Neural cell (in vitro differentiated cells): ENCODE results near the gene AKAP3. TPM values are rescaled to one million over a fixed set of nuclear protein-coding genes. Genes with fewer than 3 reads are reported as not detected.

Source experiments
- H2AFZ ChIP-seq: fragments of 200-600, 300-800 bp; sonication (generic), shearing (Covaris generic); 2 replicates; pipeline ENCODE4 v1.6.0; 2014; ENCODE audit warnings: low read depth, mild to moderate bottlenecking, antibody characterized with exemption, low read length, moderate library complexity
- H3F3A ChIP-seq: fragments of 200-600 bp; shearing (Covaris generic); 2 replicates; pipeline ENCODE4 v1.6.1; 2016; ENCODE audit warnings: mild to moderate bottlenecking, moderate library complexity, mixed read lengths, antibody characterized with exemption, low read length; ENCODE audit not compliant: insufficient read depth, poor library complexity, severe bottlenecking
- H3K27ac ChIP-seq: fragments of 200-600, 300-800 bp; sonication (generic), shearing (Covaris generic); 2 replicates; pipeline ENCODE4 v1.5.1; 2014; ENCODE audit warnings: mild to moderate bottlenecking, low read length, moderate library complexity
- H3K27me3 ChIP-seq: fragments of 300-800, 200-600 bp; sonication (generic), shearing (Covaris generic); 2 replicates; pipeline ENCODE4 v1.6.0; 2014; ENCODE audit warnings: mild to moderate bottlenecking, low read depth, low read length, moderate library complexity; ENCODE audit not compliant: insufficient read depth
- H3K36me3 ChIP-seq: fragments of 300-800, 200-600 bp; sonication (generic), shearing (Covaris generic); 2 replicates; pipeline ENCODE4 v1.5.1; 2014; ENCODE audit warnings: mild to moderate bottlenecking, antibody characterized with exemption, low read length, moderate library complexity; ENCODE audit not compliant: insufficient read depth
- H3K4me2 ChIP-seq: fragments of 300-800, 200-600 bp; sonication (generic), shearing (Covaris generic); 2 replicates; pipeline ENCODE4 v1.6.0; 2014; ENCODE audit warnings: mild to moderate bottlenecking, low read length
- H3K4me3 ChIP-seq: fragments of 300-800, 200-600 bp; sonication (generic), shearing (Covaris generic); 2 replicates; pipeline ENCODE4 v1.5.1; 2014; ENCODE audit warnings: mild to moderate bottlenecking, low read length, moderate library complexity
- H3K79me2 ChIP-seq: fragments of 200-600 bp; shearing (Covaris generic); replicated peaks from 2 replicates; pipeline ENCODE4 v1.6.0; 2014; ENCODE audit warnings: mild to moderate bottlenecking, low read length, moderate library complexity; ENCODE audit not compliant: insufficient read depth
- H3K9ac ChIP-seq: fragments of 300-800, 200-600 bp; sonication (generic), shearing (Covaris generic); 2 replicates; pipeline ENCODE4 v1.6.1; 2016; ENCODE audit warnings: mild to moderate bottlenecking, low read length, mixed read lengths
- H3K9me2 ChIP-seq: fragments of 200-600 bp; shearing (Covaris generic); 2 replicates; pipeline ENCODE4 v1.6.1; 2016; ENCODE audit warnings: mild to moderate bottlenecking, low read length, mixed read lengths; ENCODE audit not compliant: insufficient read depth
- H3K9me3 ChIP-seq: fragments of 200-600, 300-800 bp; sonication (generic), shearing (Covaris generic); 2 replicates; pipeline ENCODE4 v1.6.1; 2016; ENCODE audit warnings: mild to moderate bottlenecking, mixed run types, low read length, moderate library complexity, mixed read lengths
- H4K20me1 ChIP-seq: fragments of 200-600 bp; shearing (Covaris generic); 2 replicates; pipeline ENCODE4 v1.6.1; 2016; ENCODE audit warnings: mild to moderate bottlenecking, mixed run types; ENCODE audit not compliant: insufficient read depth
- EP300 ChIP-seq: fragments of 450-650 bp; conservative IDR thresholded peaks from 2 replicates; pipeline ENCODE4 v1.6.1; 2014; ENCODE audit warnings: antibody characterized with exemption, mild to moderate bottlenecking, moderate library complexity; ENCODE audit not compliant: poor library complexity, severe bottlenecking
- EZH2 ChIP-seq: fragments of 200-600, 300-800 bp; shearing (Covaris generic), sonication (generic); IDR thresholded peaks from 2 replicates; pipeline ENCODE4 v1.6.1; 2014; ENCODE audit warnings: antibody characterized with exemption, low read length, borderline replicate concordance, mild to moderate bottlenecking; ENCODE audit not compliant: insufficient read depth, poor library complexity, severe bottlenecking
- MXI1 ChIP-seq: fragments of 450-650 bp; conservative IDR thresholded peaks from 2 replicates; pipeline ENCODE4 v1.6.1; 2014; ENCODE audit warnings: antibody characterized with exemption, mild to moderate bottlenecking; ENCODE audit not compliant: poor library complexity, severe bottlenecking
- POLR2AphosphoS5 ChIP-seq: IDR thresholded peaks from 2 replicates; pipeline ENCODE4 v1.6.1; 2012
- RAD21 ChIP-seq: fragments of 450-650 bp; conservative IDR thresholded peaks from 2 replicates; pipeline ENCODE4 v1.6.1; 2014; ENCODE audit warnings: antibody characterized with exemption, mild to moderate bottlenecking, moderate library complexity
- SMC3 ChIP-seq: fragments of 450-650 bp; conservative IDR thresholded peaks from 2 replicates; pipeline ENCODE4 v1.6.1; 2014; ENCODE audit warnings: antibody characterized with exemption, mild to moderate bottlenecking, moderate library complexity; ENCODE audit not compliant: poor library complexity
- TAF1 ChIP-seq: IDR thresholded peaks from 2 replicates; pipeline ENCODE4 v1.6.1; 2012; ENCODE audit warnings: low read depth
- polyA plus RNA-seq: library from polyadenylated mRNA; depleted of rRNA; stranded (reverse); fragments of >200 nt; gene quantifications from 2 replicates; pipeline ENCODE4 v1.2.3, GENCODE V29; 2014
- TF ChIP-seq, protein P1 (sequence below): IDR thresholded peaks from 2 replicates; pipeline ENCODE4 v1.6.1; 2012; ENCODE audit warnings: borderline replicate concordance
- TF ChIP-seq, protein P2 (sequence below): fragments of 450-650 bp; IDR thresholded peaks from 2 replicates; pipeline ENCODE4 v1.5.1; 2014; ENCODE audit warnings: antibody characterized with exemption, mild to moderate bottlenecking, moderate library complexity; ENCODE audit not compliant: poor library complexity, severe bottlenecking

The AKAP3 gene
- polyA plus RNA-seq, 1 donor from 2014 or later = 0.46 TPM

DNA sequence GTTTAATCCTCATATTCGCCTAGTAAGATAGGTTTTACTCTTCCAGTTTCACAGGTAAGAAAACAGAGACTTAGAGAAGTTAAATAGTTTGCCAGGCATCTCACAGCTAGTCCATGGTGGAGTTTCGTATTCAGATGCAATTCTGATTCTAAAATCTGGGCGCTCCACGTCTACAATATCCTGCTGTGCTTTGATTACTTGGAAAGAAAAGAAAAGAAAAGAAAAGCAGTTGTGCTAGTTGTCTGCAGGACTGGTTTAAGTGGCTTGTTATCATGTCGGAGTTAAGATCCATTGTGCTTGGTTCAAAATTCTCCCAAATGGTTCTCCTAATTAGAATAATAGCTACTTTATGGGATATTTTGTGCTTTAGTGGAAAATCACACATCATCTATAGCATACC is 18.6 kb downstream of the AKAP3 start:
- Histone ChIP-seq H3K9me3 (no peaks in the 10 kb centered on the region), H3K9ac (no peak overlapping the region), H3K4me3 (no peak overlapping the region), H3F3A (no peaks in the 10 kb centered on the region), H3K27ac (no peak overlapping the region), H3K27me3 (no peaks in the 10 kb centered on the region), H3K36me3 (no peaks in the 10 kb centered on the region), H4K20me1 (no peaks in the 10 kb centered on the region), H2AFZ (no peak overlapping the region), H3K79me2 (no peaks in the 10 kb centered on the region), H3K4me2 (no peak overlapping the region), H3K9me2 (no peaks in the 10 kb centered on the region)
- TF ChIP-seq MXI1 (no peak), POLR2AphosphoS5 (no peak), TAF1 (no peak), EZH2 (no peak), RAD21 (no peak), SMC3 (no peak), EP300 (no peak)
- TF ChIP-seq, protein P1, sequence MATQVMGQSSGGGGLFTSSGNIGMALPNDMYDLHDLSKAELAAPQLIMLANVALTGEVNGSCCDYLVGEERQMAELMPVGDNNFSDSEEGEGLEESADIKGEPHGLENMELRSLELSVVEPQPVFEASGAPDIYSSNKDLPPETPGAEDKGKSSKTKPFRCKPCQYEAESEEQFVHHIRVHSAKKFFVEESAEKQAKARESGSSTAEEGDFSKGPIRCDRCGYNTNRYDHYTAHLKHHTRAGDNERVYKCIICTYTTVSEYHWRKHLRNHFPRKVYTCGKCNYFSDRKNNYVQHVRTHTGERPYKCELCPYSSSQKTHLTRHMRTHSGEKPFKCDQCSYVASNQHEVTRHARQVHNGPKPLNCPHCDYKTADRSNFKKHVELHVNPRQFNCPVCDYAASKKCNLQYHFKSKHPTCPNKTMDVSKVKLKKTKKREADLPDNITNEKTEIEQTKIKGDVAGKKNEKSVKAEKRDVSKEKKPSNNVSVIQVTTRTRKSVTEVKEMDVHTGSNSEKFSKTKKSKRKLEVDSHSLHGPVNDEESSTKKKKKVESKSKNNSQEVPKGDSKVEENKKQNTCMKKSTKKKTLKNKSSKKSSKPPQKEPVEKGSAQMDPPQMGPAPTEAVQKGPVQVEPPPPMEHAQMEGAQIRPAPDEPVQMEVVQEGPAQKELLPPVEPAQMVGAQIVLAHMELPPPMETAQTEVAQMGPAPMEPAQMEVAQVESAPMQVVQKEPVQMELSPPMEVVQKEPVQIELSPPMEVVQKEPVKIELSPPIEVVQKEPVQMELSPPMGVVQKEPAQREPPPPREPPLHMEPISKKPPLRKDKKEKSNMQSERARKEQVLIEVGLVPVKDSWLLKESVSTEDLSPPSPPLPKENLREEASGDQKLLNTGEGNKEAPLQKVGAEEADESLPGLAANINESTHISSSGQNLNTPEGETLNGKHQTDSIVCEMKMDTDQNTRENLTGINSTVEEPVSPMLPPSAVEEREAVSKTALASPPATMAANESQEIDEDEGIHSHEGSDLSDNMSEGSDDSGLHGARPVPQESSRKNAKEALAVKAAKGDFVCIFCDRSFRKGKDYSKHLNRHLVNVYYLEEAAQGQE = no peak
- TF ChIP-seq, protein P2, sequence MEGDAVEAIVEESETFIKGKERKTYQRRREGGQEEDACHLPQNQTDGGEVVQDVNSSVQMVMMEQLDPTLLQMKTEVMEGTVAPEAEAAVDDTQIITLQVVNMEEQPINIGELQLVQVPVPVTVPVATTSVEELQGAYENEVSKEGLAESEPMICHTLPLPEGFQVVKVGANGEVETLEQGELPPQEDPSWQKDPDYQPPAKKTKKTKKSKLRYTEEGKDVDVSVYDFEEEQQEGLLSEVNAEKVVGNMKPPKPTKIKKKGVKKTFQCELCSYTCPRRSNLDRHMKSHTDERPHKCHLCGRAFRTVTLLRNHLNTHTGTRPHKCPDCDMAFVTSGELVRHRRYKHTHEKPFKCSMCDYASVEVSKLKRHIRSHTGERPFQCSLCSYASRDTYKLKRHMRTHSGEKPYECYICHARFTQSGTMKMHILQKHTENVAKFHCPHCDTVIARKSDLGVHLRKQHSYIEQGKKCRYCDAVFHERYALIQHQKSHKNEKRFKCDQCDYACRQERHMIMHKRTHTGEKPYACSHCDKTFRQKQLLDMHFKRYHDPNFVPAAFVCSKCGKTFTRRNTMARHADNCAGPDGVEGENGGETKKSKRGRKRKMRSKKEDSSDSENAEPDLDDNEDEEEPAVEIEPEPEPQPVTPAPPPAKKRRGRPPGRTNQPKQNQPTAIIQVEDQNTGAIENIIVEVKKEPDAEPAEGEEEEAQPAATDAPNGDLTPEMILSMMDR = no peak

- no peaks in the 10 kb centered on the region for H4K20me1 ChIP-seq
- no peaks in the 10 kb centered on the region for H3K27me3 ChIP-seq
- H3K4me2 ChIP-seq = no peak overlapping the region
- no peaks in the 10 kb centered on the region for H3K79me2 ChIP-seq
- H3K9me3 ChIP-seq = no peaks in the 10 kb centered on the region
- H3K9me2 ChIP-seq = no peaks in the 10 kb centered on the region
- TF ChIP-seq EZH2 = no peak
- no peak for TF ChIP-seq EP300
- TF ChIP-seq, protein P2 = no peak
- TF ChIP-seq TAF1 = no peak
- TF ChIP-seq, protein P1 = no peak
- no peak for TF ChIP-seq MXI1
- TF ChIP-seq RAD21 = no peak
- no peak for TF ChIP-seq SMC3
- TF ChIP-seq POLR2AphosphoS5 = no peak
- no peak overlapping the region for H3K27ac ChIP-seq
- no peak overlapping the region for H2AFZ ChIP-seq
- no peaks in the 10 kb centered on the region for H3K36me3 ChIP-seq
- no peak overlapping the region for H3K9ac ChIP-seq
- H3F3A ChIP-seq = no peaks in the 10 kb centered on the region
- no peak overlapping the region for H3K4me3 ChIP-seq
These were observed 20.4 kb downstream of the AKAP3 start for GRCh38 chr12:4628406-4628805.
